Liver (tissue), 9 donors: Measurements from ENCODE around the gene CACNA1C. TPM values are rescaled to one million over a fixed set of nuclear protein-coding genes. Genes with fewer than 3 reads are reported as not detected.

Experiments used
- DNase-seq: peaks from one replicate; pipeline ENCODE4 v3.0.0-alpha.2; 2017; ENCODE audit warnings: low spot score
- H3K27ac ChIP-seq, 2 donors: one replicate each; pipeline ENCODE4 v1.7.0; 2013; ENCODE audit warnings: inconsistent platforms in 2 of 2, low read length in 2 of 2, control low read depth in 1 of 2, low read depth in 1 of 2, mild to moderate bottlenecking in 1 of 2
- H3K27me3 ChIP-seq, 4 donors: one replicate each; pipeline versions ENCODE4 v1.6.1 to v1.7.0; 2013; ENCODE audit warnings: low read length in 3 of 4, inconsistent platforms in 1 of 4, mild to moderate bottlenecking in 1 of 4, moderate library complexity in 1 of 4; ENCODE audit not compliant: control insufficient read depth in 4 of 4, insufficient read depth in 4 of 4
- H3K36me3 ChIP-seq, 4 donors: one replicate each; pipeline versions ENCODE4 v1.6.1 to v1.7.0; 2013; ENCODE audit warnings: low read length in 3 of 4, mild to moderate bottlenecking in 3 of 4, low read depth in 1 of 4, moderate library complexity in 1 of 4; ENCODE audit not compliant: control insufficient read depth in 4 of 4, insufficient read depth in 3 of 4
- H3K4me1 ChIP-seq, 4 donors: one replicate each; pipeline versions ENCODE4 v1.6.1 to v1.7.0; 2013; ENCODE audit warnings: low read length in 3 of 4, mild to moderate bottlenecking in 3 of 4, moderate library complexity in 1 of 4; ENCODE audit not compliant: control insufficient read depth in 4 of 4, insufficient read depth in 4 of 4
- H3K4me3 ChIP-seq, 3 donors: one replicate each; pipeline versions ENCODE4 v1.6.1 to v1.7.0; 2013; ENCODE audit warnings: low read length in 3 of 3, control low read depth in 1 of 3, low read depth in 1 of 3, mild to moderate bottlenecking in 1 of 3
- H3K9ac ChIP-seq, 2 donors: one replicate each; pipeline ENCODE4 v1.7.0; 2013; ENCODE audit warnings: low read length in 2 of 2, mild to moderate bottlenecking in 2 of 2, moderate library complexity in 2 of 2, control low read depth in 1 of 2, low read depth in 1 of 2
- H3K9me3 ChIP-seq, 4 donors: one replicate each; pipeline versions ENCODE4 v1.6.1 to v1.7.0; 2013; ENCODE audit warnings: low read length in 3 of 4; ENCODE audit not compliant: control insufficient read depth in 4 of 4
- ATF3 ChIP-seq: IDR thresholded peaks from 2 replicates; pipeline ENCODE4 v1.6.1; 2016; ENCODE audit warnings: antibody characterized with exemption
- CTCF ChIP-seq: fragments of 150-350 bp; IDR thresholded peaks from 2 replicates; pipeline ENCODE4 v1.5.1; 2017; ENCODE audit warnings: improper control_type of control experiment, low read depth, low read length; ENCODE audit not compliant: missing input control
- EGR1 ChIP-seq, 2 donors: IDR thresholded peaks; 2 replicates each; pipeline ENCODE4 v1.6.1; 2016 to 2018; ENCODE audit warnings: antibody characterized with exemption in 2 of 2, low read depth in 2 of 2
- FOXA1 ChIP-seq: IDR thresholded peaks from 2 replicates; pipeline ENCODE4 v1.6.1; 2016; ENCODE audit warnings: antibody characterized with exemption
- FOXA2 ChIP-seq: IDR thresholded peaks from 2 replicates; pipeline ENCODE4 v1.6.1; 2016; ENCODE audit warnings: antibody characterized with exemption
- GABPA ChIP-seq, 2 donors: IDR thresholded peaks in 1 of 2; conservative IDR thresholded peaks in 1 of 2; 2 replicates each; pipeline ENCODE4 v1.6.1; 2016; ENCODE audit warnings: antibody characterized with exemption in 2 of 2, mild to moderate bottlenecking in 1 of 2, moderate library complexity in 1 of 2
- HNF4A ChIP-seq, 2 donors: conservative IDR thresholded peaks; 2 replicates each; pipeline ENCODE4 v1.6.1; 2016; ENCODE audit warnings: antibody characterized with exemption in 2 of 2, mild to moderate bottlenecking in 2 of 2
- HNF4G ChIP-seq: IDR thresholded peaks from 2 replicates; pipeline ENCODE4 v1.6.1; 2016; ENCODE audit warnings: antibody characterized with exemption
- JUND ChIP-seq, 2 donors: IDR thresholded peaks; 2 replicates each; pipeline ENCODE4 v1.6.1; 2016; ENCODE audit warnings: antibody characterized with exemption in 2 of 2
- MAX ChIP-seq: IDR thresholded peaks from 2 replicates; pipeline ENCODE4 v1.6.1; 2016; ENCODE audit warnings: antibody characterized with exemption
- NR2F2 ChIP-seq: IDR thresholded peaks from 2 replicates; pipeline ENCODE4 v1.6.1; 2016; ENCODE audit warnings: antibody characterized with exemption
- RAD21 ChIP-seq, 2 donors: IDR thresholded peaks; 2 replicates each; pipeline ENCODE4 v1.6.1; 2016; ENCODE audit warnings: antibody characterized with exemption in 2 of 2, mild to moderate bottlenecking in 2 of 2
- REST ChIP-seq: IDR thresholded peaks from 2 replicates; pipeline ENCODE4 v1.6.1; 2016; ENCODE audit warnings: antibody characterized with exemption, mild to moderate bottlenecking
- RXRA ChIP-seq, 2 donors: IDR thresholded peaks; 2 replicates each; pipeline ENCODE4 v1.6.1; 2017 to 2018; ENCODE audit warnings: antibody characterized with exemption in 2 of 2, mild to moderate bottlenecking in 1 of 2
- SP1 ChIP-seq: IDR thresholded peaks from 2 replicates; pipeline ENCODE4 v1.6.1; 2018; ENCODE audit warnings: antibody characterized with exemption, mild to moderate bottlenecking
- TAF1 ChIP-seq: conservative IDR thresholded peaks from 2 replicates; pipeline ENCODE4 v1.6.1; 2016; ENCODE audit warnings: antibody characterized with exemption, mild to moderate bottlenecking
- YY1 ChIP-seq: IDR thresholded peaks from 2 replicates; pipeline ENCODE4 v1.6.1; 2016; ENCODE audit warnings: antibody characterized with exemption, mild to moderate bottlenecking
- ZBTB33 ChIP-seq: IDR thresholded peaks from 2 replicates; pipeline ENCODE4 v1.6.1; 2016; ENCODE audit warnings: antibody characterized with exemption
- WGBS: extraction: QIAGEN DNeasy Blood & Tissue Kit; methylation state at CpG from one replicate; pipeline ENCODE4 v1.1.7; 2013; 5-methylcytosine and 5-hydroxymethylcytosine counted together
- polyA plus RNA-seq, 2 donors: library from polyadenylated mRNA; stranded (reverse) in 1 of 2; unstranded in 1 of 2; fragments of 200-250 nt in 1 of 2; fragments of >200 nt in 1 of 2; fragmentation: Nextera tagmentation in 1 of 2; extraction: Ambion mirVana in 1 of 2; gene quantifications; one replicate each; pipeline versions ENCODE4 v1.2.1 to v1.2.3, GENCODE V29; 2013 to 2015
- total RNA-seq, 2 donors: library from RNA; depleted of rRNA; stranded (reverse); fragments of >200 nt; gene quantifications; one replicate each; pipeline ENCODE4 v1.2.3, GENCODE V29; 2014
- donor health status: healthy.
- donor health status: healthy.
- donor health status: healthy.
- donor health status: healthy.
- donor health status: healthy.

Gene CACNA1C
- total and polyA plus RNA-seq, 4 donors: 0.23 to 1.9 (median 0.41) TPM

- TF ChIP-seq MAX: no peak
- TF ChIP-seq YY1: no peak
- TF ChIP-seq FOXA2: no peak
- no peak for TF ChIP-seq HNF4A (conservative IDR thresholded peaks at IDR 0.05)
- TF ChIP-seq HNF4G: no peak
- TF ChIP-seq TAF1: no peak
- TF ChIP-seq SP1: no peak
- TF ChIP-seq FOXA1: no peak
- TF ChIP-seq REST: no peak
- WGBS: 87% methylated on average over 6 of the region's 6 CpGs
- peaks cover 0 to 6% (median 0%) of the 10 kb centered on the region in 4 donors for H3K27me3 ChIP-seq
- no peak for DNase-seq
- no peaks in the 10 kb centered on the region for H3K9me3 ChIP-seq
- no peak overlapping the region for H3K4me3 ChIP-seq
- no peak overlapping the region for H3K27ac ChIP-seq
- no peaks in the 10 kb centered on the region for H3K36me3 ChIP-seq
- no peaks in the 10 kb centered on the region for H3K4me1 ChIP-seq
- H3K9ac ChIP-seq: no peak overlapping the region
Observed at GRCh38 chr12:2384029-2384386, 331.2 kb downstream of the CACNA1C start.

- WGBS: 81% methylated on average over 17 of the region's 17 CpGs
- H3K4me3 ChIP-seq: no peak overlapping the region
- H3K27ac ChIP-seq: no peak overlapping the region
Observed at GRCh38 chr12:2384533-2385351, 332.0 kb downstream of the CACNA1C start.

More at GRCh38 chr12:2384533-2385351, 332.0 kb downstream of the CACNA1C start:
- no peaks in the 10 kb centered on the region for H3K36me3 ChIP-seq
- H3K9ac ChIP-seq: no peak overlapping the region
- no peak for TF ChIP-seq HNF4A (conservative IDR thresholded peaks at IDR 0.05)
- TF ChIP-seq REST: no peak
- TF ChIP-seq ZBTB33: no peak
- TF ChIP-seq SP1: no peak
- no peak for TF ChIP-seq GABPA (IDR thresholded peaks at IDR 0.05 in 1 of 2, conservative IDR thresholded peaks at IDR 0.05 in 1 of 2)
- TF ChIP-seq JUND (IDR thresholded peaks at IDR 0.05): no peak
- no peak for TF ChIP-seq MAX
- TF ChIP-seq HNF4G: no peak
- TF ChIP-seq CTCF: no peak
- no peak for TF ChIP-seq ATF3
- no peak for TF ChIP-seq YY1
- TF ChIP-seq RAD21 (IDR thresholded peaks at IDR 0.05): no peak
- no peak for TF ChIP-seq RXRA (IDR thresholded peaks at IDR 0.05)
- TF ChIP-seq FOXA1: no peak
- TF ChIP-seq FOXA2: no peak
- TF ChIP-seq NR2F2: no peak
- no peak for TF ChIP-seq EGR1 (IDR thresholded peaks at IDR 0.05; ENCODE audit: low read depth in 2 of 2)
- TF ChIP-seq TAF1: no peak
- H3K27me3 ChIP-seq: peaks cover 0 to 6% (median 0%) of the 10 kb centered on the region in 4 donors
- H3K9me3 ChIP-seq: no peaks in the 10 kb centered on the region
- no peaks in the 10 kb centered on the region for H3K4me1 ChIP-seq
- no peak for DNase-seq
